GM21447 (cell line): Measurements from ENCODE around the gene NGEF.

ENCODE experiments used
- ATAC-seq: cut with Tn5 transposase; IDR thresholded peaks from one replicate; pipeline ENCODE4 v1.9.1; 2021; ENCODE audit not compliant: unreplicated experiment

Gene NGEF

GRCh38 chr2:232973796-232974195 is 39.3 kb downstream of the NGEF start:
- no peak for ATAC-seq

GRCh38 chr2:232973011-232973735 is 39.9 kb downstream of the NGEF start:
- no peak for ATAC-seq

- ATAC-seq = no peak
Observed at GRCh38 chr2:232971744-232972143, 41.3 kb downstream of the NGEF start.

- ATAC-seq = no peak
Observed at GRCh38 chr2:232970051-232970450, 43.0 kb downstream of the NGEF start.

- no peak for ATAC-seq
Observed at GRCh38 chr2:232967474-232967873, 45.6 kb downstream of the NGEF start.

GRCh38 chr2:232966122-232966521 is 46.9 kb downstream of the NGEF start:
- ATAC-seq = no peak

GRCh38 chr2:232963913-232964312 is 49.1 kb downstream of the NGEF start:
- no peak for ATAC-seq

- no peak for ATAC-seq
Observed at GRCh38 chr2:232960862-232961261, 52.2 kb downstream of the NGEF start.

- ATAC-seq = no peak
Observed at GRCh38 chr2:232959139-232959538, 53.9 kb downstream of the NGEF start.

GRCh38 chr2:232957657-232958090 is 55.4 kb downstream of the NGEF start:
- no peak for ATAC-seq

GRCh38 chr2:232955856-232956255 is 57.2 kb downstream of the NGEF start:
- ATAC-seq = no peak

GRCh38 chr2:232954691-232955090 is 58.4 kb downstream of the NGEF start:
- ATAC-seq = no peak

GRCh38 chr2:232951891-232952290 is 61.2 kb downstream of the NGEF start:
- ATAC-seq = no peak

GRCh38 chr2:232951181-232951580 is 61.9 kb downstream of the NGEF start:
- no peak for ATAC-seq

- no peak for ATAC-seq
Observed at GRCh38 chr2:232950751-232951150, 62.3 kb downstream of the NGEF start.

GRCh38 chr2:232949016-232949415 is 64.0 kb downstream of the NGEF start:
- ATAC-seq = no peak

GRCh38 chr2:232942831-232943230 is 70.2 kb downstream of the NGEF start:
- ATAC-seq = no peak

- no peak for ATAC-seq
Observed at GRCh38 chr2:232941912-232942594, 71.0 kb downstream of the NGEF start.

- no peak for ATAC-seq
Observed at GRCh38 chr2:232941400-232941799, 71.7 kb downstream of the NGEF start.

GRCh38 chr2:232940724-232941123 is 72.3 kb downstream of the NGEF start:
- no peak for ATAC-seq

- ATAC-seq = no peak
Observed at GRCh38 chr2:232937278-232937906, 75.7 kb downstream of the NGEF start.

GRCh38 chr2:232931636-232932035 is 81.4 kb downstream of the NGEF start:
- ATAC-seq = no peak
